GM18951 (cell line): Measurements from ENCODE around the gene DCST1.

Experiments
- POLR2A ChIP-seq: IDR thresholded peaks from 4 replicates; pipeline ENCODE4 v1.6.1; 2011; ENCODE audit warnings: mild to moderate bottlenecking; ENCODE audit not compliant: insufficient read length, insufficient read depth; ENCODE audit errors: extremely low read depth
- in situ Hi-C: fragments of 300-500 bp; cut with MboI; formaldehyde crosslinking; loops from one replicate; pipeline ENCODE4 v1.12.0; 2022; ENCODE audit warnings: low sequenced_read_pairs, mixed read lengths, inconsistent platforms; ENCODE audit not compliant: unreplicated experiment

DCST1 gene

GRCh38 chr1:155012776-155013602, 20.6 kb upstream of the DCST1 start:
- TF ChIP-seq POLR2A = no peak
- in situ Hi-C loops = no loop called here

DNA sequence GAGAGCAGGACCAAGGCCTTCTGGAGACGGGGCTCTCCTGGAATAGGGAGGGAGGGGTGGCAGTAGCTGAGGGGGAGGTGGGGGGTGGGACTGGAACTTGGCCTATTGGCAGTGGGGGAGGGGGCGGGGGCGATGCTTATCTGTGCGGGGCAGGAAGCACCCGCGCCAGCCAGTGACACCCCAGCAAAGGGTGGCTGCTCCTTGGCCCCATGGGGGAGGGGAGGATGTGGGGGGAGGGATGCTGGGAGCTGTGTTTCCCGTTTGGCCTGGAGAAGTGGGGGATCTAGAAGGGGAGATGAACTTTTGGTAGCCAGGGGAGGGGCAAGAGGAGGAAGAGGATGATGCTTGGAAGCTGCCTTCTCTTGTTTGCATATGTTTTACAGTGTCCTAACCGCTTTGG, 20.0 kb upstream of the DCST1 start:
- no peak for TF ChIP-seq POLR2A
- in situ Hi-C loops = no loop called here

DNA sequence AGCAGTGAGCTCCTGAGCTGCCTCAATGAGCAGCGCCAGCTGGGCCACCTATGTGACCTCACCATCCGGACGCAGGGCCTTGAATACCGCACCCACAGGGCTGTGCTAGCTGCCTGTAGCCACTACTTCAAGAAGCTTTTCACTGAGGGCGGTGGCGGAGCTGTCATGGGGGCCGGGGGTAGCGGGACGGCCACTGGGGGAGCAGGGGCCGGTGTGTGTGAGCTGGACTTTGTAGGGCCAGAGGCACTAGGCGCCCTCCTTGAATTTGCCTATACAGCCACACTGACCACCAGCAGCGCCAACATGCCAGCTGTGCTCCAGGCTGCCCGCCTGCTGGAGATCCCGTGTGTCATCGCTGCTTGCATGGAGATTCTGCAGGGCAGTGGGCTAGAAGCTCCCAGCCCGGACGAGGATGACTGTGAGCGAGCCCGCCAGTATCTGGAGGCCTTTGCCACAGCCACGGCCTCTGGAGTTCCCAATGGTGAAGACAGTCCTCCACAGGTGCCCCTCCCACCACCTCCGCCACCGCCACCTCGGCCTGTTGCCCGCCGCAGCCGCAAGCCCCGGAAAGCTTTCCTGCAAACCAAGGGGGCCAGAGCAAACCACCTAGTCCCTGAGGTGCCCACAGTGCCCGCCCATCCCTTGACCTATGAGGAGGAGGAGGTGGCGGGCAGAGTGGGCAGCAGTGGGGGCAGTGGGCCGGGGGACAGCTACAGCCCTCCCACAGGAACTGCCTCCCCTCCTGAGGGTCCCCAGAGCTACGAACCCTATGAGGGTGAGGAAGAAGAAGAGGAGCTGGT, 18.7 kb upstream of the DCST1 start:
- in situ Hi-C loops = no loop called here
- no peak for TF ChIP-seq POLR2A

DNA sequence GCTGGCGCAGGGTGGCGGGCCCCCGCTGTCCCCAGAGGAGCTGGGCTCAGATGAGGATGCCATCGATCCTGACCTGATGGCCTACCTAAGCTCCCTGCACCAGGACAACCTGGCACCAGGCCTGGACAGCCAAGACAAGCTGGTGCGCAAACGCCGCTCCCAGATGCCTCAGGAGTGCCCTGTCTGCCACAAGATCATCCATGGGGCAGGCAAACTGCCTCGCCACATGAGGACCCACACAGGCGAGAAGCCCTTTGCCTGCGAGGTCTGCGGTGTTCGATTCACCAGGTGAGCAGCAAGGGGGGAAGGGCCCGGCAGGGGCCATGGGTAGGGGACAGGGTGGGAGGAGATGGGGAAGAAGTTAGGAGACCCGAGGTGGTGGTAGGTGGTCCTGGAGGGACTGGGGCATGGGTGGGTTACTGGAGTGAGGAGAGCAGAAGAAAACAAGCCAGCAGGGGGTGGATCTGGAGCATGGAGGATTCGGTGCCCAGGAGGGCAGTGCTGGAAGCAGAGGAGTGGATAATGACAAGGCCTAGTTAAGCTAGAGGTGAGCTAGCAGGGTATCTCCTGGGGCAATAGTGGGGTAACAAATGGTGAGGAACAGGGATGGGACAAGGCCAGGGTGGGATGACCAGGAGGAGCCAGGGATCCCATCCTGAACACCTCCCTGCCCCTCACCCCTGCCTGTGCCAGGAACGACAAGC, 17.9 kb upstream of the DCST1 start:
- no peak for TF ChIP-seq POLR2A
- in situ Hi-C loops = no loop called here

DNA sequence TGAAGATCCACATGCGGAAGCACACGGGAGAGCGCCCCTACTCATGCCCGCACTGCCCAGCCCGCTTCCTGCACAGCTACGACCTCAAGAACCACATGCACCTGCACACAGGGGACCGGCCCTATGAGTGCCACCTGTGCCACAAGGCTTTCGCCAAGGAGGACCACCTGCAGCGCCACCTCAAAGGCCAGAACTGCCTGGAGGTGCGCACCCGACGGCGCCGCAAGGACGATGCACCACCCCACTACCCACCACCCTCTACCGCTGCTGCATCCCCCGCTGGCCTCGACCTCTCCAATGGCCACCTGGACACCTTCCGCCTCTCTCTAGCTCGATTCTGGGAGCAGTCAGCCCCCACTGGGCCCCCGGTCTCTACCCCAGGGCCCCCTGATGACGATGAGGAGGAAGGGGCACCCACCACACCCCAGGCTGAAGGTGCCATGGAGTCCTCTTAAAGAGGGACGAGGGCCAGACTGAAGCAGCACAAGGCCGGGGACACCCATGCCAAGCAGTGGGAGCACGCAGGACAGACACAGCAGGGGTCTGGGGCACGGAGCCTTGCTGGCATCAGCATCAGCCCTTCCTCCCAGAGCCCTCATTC, 17.3 kb upstream of the DCST1 start:
- in situ Hi-C loops = no loop called here
- no peak for TF ChIP-seq POLR2A

DNA sequence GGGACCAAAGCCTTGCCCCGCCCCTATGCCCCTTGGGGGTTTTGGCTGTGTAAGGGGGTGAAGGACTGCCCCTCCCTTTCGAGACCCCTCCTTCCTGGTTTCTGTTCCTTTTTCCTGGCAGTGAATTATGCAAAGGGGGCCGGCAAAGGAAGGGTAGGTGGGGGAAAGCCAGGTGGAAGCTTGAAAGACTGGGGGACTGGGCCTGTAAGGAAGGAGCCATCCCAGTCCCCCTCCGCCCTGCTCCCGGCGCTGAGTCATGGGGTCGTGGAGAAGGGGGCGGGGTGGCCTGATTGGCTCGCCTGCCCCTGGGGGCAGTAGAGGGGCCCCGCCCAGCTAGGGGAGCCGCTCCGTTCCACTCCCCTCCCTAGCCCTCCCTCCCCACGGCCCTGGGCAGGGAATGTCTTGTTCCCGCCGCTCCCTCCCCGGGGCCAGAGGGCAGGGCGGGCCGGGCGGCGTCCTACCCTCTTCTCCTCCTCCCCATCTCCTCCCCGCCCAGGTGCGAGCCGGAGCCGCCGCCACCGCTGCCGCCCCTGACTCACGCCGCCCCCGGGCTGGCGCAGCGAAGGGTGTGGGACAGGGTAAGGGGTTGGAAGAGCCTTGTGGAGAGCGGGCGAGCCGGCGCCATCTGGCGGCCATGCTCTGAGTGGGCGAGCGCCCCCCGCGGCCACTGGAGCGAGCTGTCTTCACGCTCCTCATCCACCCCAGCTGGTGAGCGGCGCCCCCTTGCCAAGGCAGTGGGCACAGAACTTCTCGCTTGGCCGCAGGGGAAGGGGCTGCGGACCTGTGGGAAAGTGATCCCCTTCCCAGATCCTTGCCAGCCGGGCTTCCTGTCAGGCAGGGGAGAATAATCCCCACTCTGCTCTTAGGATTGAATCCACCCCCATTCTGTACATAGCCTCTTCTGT, 16.3 kb upstream of the DCST1 start:
- in situ Hi-C loops = no loop called here

GRCh38 chr1:155017946-155018316, 15.7 kb upstream of the DCST1 start:
- in situ Hi-C loops = no loop called here

More for the DNA sequence above, 16.3 kb upstream of the DCST1 start:
- no peak for TF ChIP-seq POLR2A

GRCh38 chr1:155018617-155019348, 14.8 kb upstream of the DCST1 start:
- in situ Hi-C loops = no loop called here
- TF ChIP-seq POLR2A = no peak

More at GRCh38 chr1:155017946-155018316, 15.7 kb upstream of the DCST1 start:
- no peak for TF ChIP-seq POLR2A

GRCh38 chr1:155019377-155020245, 14.0 kb upstream of the DCST1 start:
- no peak for TF ChIP-seq POLR2A
- in situ Hi-C loops = no loop called here

DNA sequence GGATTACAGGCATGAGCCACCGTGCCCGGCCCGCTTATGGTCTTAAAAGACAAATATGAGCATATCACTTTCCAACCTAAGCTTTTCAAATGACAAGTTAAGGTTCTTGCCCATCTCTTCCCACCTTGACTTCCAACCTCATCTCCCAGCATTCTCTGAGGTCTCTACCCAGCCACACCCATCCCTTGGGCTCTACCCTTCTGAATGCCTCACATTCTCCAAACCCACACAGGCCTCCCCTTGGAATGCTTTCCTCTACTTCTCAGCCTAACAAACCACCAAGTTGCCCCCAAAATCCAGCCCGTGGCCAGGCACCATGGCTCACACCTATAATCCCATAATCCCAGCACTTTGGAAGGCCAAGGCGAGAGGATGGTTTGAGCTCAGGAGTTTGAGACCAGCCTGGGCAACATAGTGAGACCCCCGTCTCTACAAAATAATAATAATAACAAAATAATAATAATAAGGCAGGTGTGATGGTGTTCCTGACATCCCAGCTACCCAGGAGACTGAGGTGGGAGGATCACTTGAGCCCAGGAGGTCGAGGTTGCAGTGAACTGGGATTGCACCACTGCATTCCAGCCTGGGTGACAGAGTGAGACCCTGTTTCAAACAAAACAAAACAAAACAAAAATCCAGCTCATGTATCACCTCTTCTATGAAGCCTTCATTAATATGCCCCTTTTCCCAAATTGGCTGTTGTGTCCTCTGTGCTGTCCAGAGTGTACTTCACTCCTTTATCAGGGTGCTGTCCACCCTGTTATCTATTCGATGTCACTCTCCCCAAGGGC, 11.3 kb upstream of the DCST1 start:
- in situ Hi-C loops = no loop called here
- no peak for TF ChIP-seq POLR2A
